Measurements from ENCODE around the gene PELI2. TPM values are rescaled to one million over a fixed set of nuclear protein-coding genes. Genes with fewer than 3 reads are reported as not detected.

PELI2 gene
- polyA plus RNA-seq, 1 donor (not counting 4 experiments of a cell fraction or from before 2014, with no cell fraction given), result not detected

GRCh38 chr14:56313789-56314188, 195.6 kb downstream of the PELI2 start:
- no peaks in the 10 kb centered on the region for H3K36me3 ChIP-seq (ENCODE audit: control insufficient read depth in 2 of 2, extremely low read depth in 1 of 2, insufficient read depth in 2 of 2, low read length in 2 of 2)
- no peak overlapping the region for H2AFZ ChIP-seq (ENCODE audit: control insufficient read depth, low read length)
- TF ChIP-seq EZH2 (IDR thresholded peaks at IDR 0.05; ENCODE audit: low read length) (no peak), CTCF (optimal IDR thresholded peaks at IDR 0.05 in 1 of 3, IDR thresholded peaks at IDR 0.05 in 1 of 3, conservative IDR thresholded peaks at IDR 0.05 in 1 of 3; ENCODE audit: extremely low read depth in 1 of 3, insufficient read depth in 2 of 3, low read length in 3 of 3) (no peak)
- no peak overlapping the region for H3K9ac ChIP-seq (ENCODE audit: control insufficient read depth, extremely low read depth, insufficient read depth, low read length)
- H3K79me2 ChIP-seq (ENCODE audit: control insufficient read depth, insufficient read depth, low read length), result no peaks in the 10 kb centered on the region
- no peak for FAIRE-seq
- H3K4me3 ChIP-seq (ENCODE audit: control insufficient read depth in 2 of 3, extremely low read depth in 1 of 3, insufficient read depth in 2 of 3, low read depth in 1 of 3, low read length in 3 of 3), result no peak overlapping the region
- no peak for DNase-seq (ENCODE audit: low read depth, low spot score)
- no peaks in the 10 kb centered on the region for H4K20me1 ChIP-seq (ENCODE audit: control insufficient read depth, extremely low read depth, insufficient read depth, low read length)
- dilution Hi-C loops (cut with MboI; ENCODE audit: extremely low pct_ligation_motif_present, low sequenced_read_pairs), result no loop called here
- no peaks in the 10 kb centered on the region for H3K9me1 ChIP-seq (ENCODE audit: control insufficient read depth, extremely low read depth, insufficient read depth, low read length)
- no peaks in the 10 kb centered on the region for H3K4me1 ChIP-seq (ENCODE audit: control insufficient read depth, extremely low read depth, insufficient read depth, low read length)
- no peaks in the 10 kb centered on the region for H3K9me3 ChIP-seq (ENCODE audit: control insufficient read depth, low read depth, low read length)
- H3K4me2 ChIP-seq (ENCODE audit: control insufficient read depth, extremely low read depth, insufficient read depth, low read depth, low read length), result no peak overlapping the region
- H3K27me3 ChIP-seq (ENCODE audit: control insufficient read depth, extremely low read depth, insufficient read depth, low read length), result no peaks in the 10 kb centered on the region
- no peak overlapping the region for H3K27ac ChIP-seq (ENCODE audit: control insufficient read depth, insufficient read depth, low read length)

GRCh38 chr14:56318393-56319115, 200.3 kb downstream of the PELI2 start:
- Histone ChIP-seq H3K27ac (ENCODE audit: control insufficient read depth, insufficient read depth, low read length) (no peak overlapping the region), H3K4me2 (ENCODE audit: control insufficient read depth, extremely low read depth, insufficient read depth, low read depth, low read length) (no peak overlapping the region), H3K9ac (ENCODE audit: control insufficient read depth, extremely low read depth, insufficient read depth, low read length) (no peak overlapping the region), H3K4me1 (ENCODE audit: control insufficient read depth, extremely low read depth, insufficient read depth, low read length) (no peaks in the 10 kb centered on the region), H3K36me3 (ENCODE audit: control insufficient read depth in 2 of 2, extremely low read depth in 1 of 2, insufficient read depth in 2 of 2, low read length in 2 of 2) (no peaks in the 10 kb centered on the region), H3K4me3 (ENCODE audit: control insufficient read depth in 2 of 3, extremely low read depth in 1 of 3, insufficient read depth in 2 of 3, low read depth in 1 of 3, low read length in 3 of 3) (no peak overlapping the region), H3K9me1 (ENCODE audit: control insufficient read depth, extremely low read depth, insufficient read depth, low read length) (no peaks in the 10 kb centered on the region), H4K20me1 (ENCODE audit: control insufficient read depth, extremely low read depth, insufficient read depth, low read length) (no peaks in the 10 kb centered on the region), H3K9me3 (ENCODE audit: control insufficient read depth, low read depth, low read length) (no peaks in the 10 kb centered on the region), H2AFZ (ENCODE audit: control insufficient read depth, low read length) (no peak overlapping the region), H3K79me2 (ENCODE audit: control insufficient read depth, insufficient read depth, low read length) (no peaks in the 10 kb centered on the region), H3K27me3 (ENCODE audit: control insufficient read depth, extremely low read depth, insufficient read depth, low read length) (no peaks in the 10 kb centered on the region)
- no peak for DNase-seq (ENCODE audit: low read depth, low spot score)
- no peak for FAIRE-seq
- dilution Hi-C loops (cut with MboI; ENCODE audit: extremely low pct_ligation_motif_present, low sequenced_read_pairs), result no loop called here
- TF ChIP-seq EZH2 (IDR thresholded peaks at IDR 0.05; ENCODE audit: low read length) (no peak), CTCF (optimal IDR thresholded peaks at IDR 0.05 in 1 of 3, IDR thresholded peaks at IDR 0.05 in 1 of 3, conservative IDR thresholded peaks at IDR 0.05 in 1 of 3; ENCODE audit: extremely low read depth in 1 of 3, insufficient read depth in 2 of 3, low read length in 3 of 3) (no peak)

Data from keratinocyte (primary cell).